Measurements from ENCODE around the gene CELF4. TPM values are rescaled to one million over a fixed set of nuclear protein-coding genes. Genes with fewer than 3 reads are reported as not detected.

Gene CELF4
- total and polyA plus RNA-seq, 2 experiments from 2014 or later = 0.24 TPM; not detected in 1

- in situ Hi-C loops (cut with MboI) = no loop called here
- H3K9me2 ChIP-seq (ENCODE audit: insufficient read depth) = no peaks in the 10 kb centered on the region
- H3K4me3 ChIP-seq = no peak overlapping the region
- no peak overlapping the region for H3K9ac ChIP-seq
- H3K9me3 ChIP-seq (ENCODE audit: low read depth) = no peaks in the 10 kb centered on the region
- TF ChIP-seq EZH2phosphoT487 (IDR thresholded peaks at IDR 0.05; ENCODE audit: insufficient read depth, low read depth) = no peak
- no peaks in the 10 kb centered on the region for H3K27me3 ChIP-seq (replicated peaks; ENCODE audit: insufficient read depth)
- H4K20me1 ChIP-seq (ENCODE audit: insufficient read depth) = no peaks in the 10 kb centered on the region
- H3K4me2 ChIP-seq (ENCODE audit: unreplicated experiment) = no peak overlapping the region
- no peaks in the 10 kb centered on the region for H3K79me2 ChIP-seq (ENCODE audit: insufficient read depth)
- no peak overlapping the region for H2AFZ ChIP-seq
- DNase-seq = no peak
- no peaks in the 10 kb centered on the region for H3K36me3 ChIP-seq (ENCODE audit: low read depth)
- WGBS, 2 experiments (ENCODE audit: low coverage in 1 of 2, low lambda C conversion rate in 2 of 2, missing lambda C conversion rate in 2 of 2) = 47 to 54% methylated on average over 5 of the region's 5 CpGs
- H3K4me1 ChIP-seq (ENCODE audit: insufficient read depth) = no peaks in the 10 kb centered on the region
- no peaks in the 10 kb centered on the region for H3F3A ChIP-seq (ENCODE audit: insufficient read depth)
- no peak overlapping the region for H3K27ac ChIP-seq
Observed at GRCh38 chr18:37598396-37598795, 32.8 kb upstream of the CELF4 start.

GRCh38 chr18:37590346-37590745 lies 24.7 kb upstream of the CELF4 start:
- no peaks in the 10 kb centered on the region for H3K27me3 ChIP-seq (replicated peaks; ENCODE audit: insufficient read depth)
- no peaks in the 10 kb centered on the region for H3K79me2 ChIP-seq (ENCODE audit: insufficient read depth)
- no peak overlapping the region for H3K4me3 ChIP-seq
- H4K20me1 ChIP-seq (ENCODE audit: insufficient read depth) = no peaks in the 10 kb centered on the region
- H3K4me1 ChIP-seq (ENCODE audit: insufficient read depth) = no peaks in the 10 kb centered on the region
- H3K4me2 ChIP-seq (ENCODE audit: unreplicated experiment) = no peak overlapping the region
- H3K9me2 ChIP-seq (ENCODE audit: insufficient read depth) = no peaks in the 10 kb centered on the region
- no peak overlapping the region for H3K9ac ChIP-seq
- in situ Hi-C loops (cut with MboI) = no loop called here
- no peaks in the 10 kb centered on the region for H3F3A ChIP-seq (ENCODE audit: insufficient read depth)
- no peak overlapping the region for H2AFZ ChIP-seq
- no peaks in the 10 kb centered on the region for H3K9me3 ChIP-seq (ENCODE audit: low read depth)
- no peaks in the 10 kb centered on the region for H3K36me3 ChIP-seq (ENCODE audit: low read depth)
- TF ChIP-seq EZH2 (IDR thresholded peaks at IDR 0.05; ENCODE audit: insufficient read depth, poor library complexity, severe bottlenecking) = no peak
- TF ChIP-seq EZH2phosphoT487 (IDR thresholded peaks at IDR 0.05; ENCODE audit: insufficient read depth, low read depth) = no peak
- DNase-seq = no peak
- H3K27ac ChIP-seq = no peak overlapping the region
- WGBS, 2 experiments (ENCODE audit: low coverage in 1 of 2, low lambda C conversion rate in 2 of 2, missing lambda C conversion rate in 2 of 2) = 26 to 31% methylated on average over 1 of the region's 1 CpG

- WGBS, 2 experiments (ENCODE audit: low coverage in 1 of 2, low lambda C conversion rate in 2 of 2, missing lambda C conversion rate in 2 of 2) = 23 to 24% methylated on average over 2 of the region's 2 CpGs
- in situ Hi-C loops (cut with MboI) = no loop called here
- H3F3A ChIP-seq (ENCODE audit: insufficient read depth) = no peaks in the 10 kb centered on the region
- no peak for DNase-seq
- no peak overlapping the region for H3K27ac ChIP-seq
- no peaks in the 10 kb centered on the region for H3K4me1 ChIP-seq (ENCODE audit: insufficient read depth)
- no peaks in the 10 kb centered on the region for H3K9me2 ChIP-seq (ENCODE audit: insufficient read depth)
- no peak overlapping the region for H3K4me3 ChIP-seq
- H3K9me3 ChIP-seq (ENCODE audit: low read depth) = no peaks in the 10 kb centered on the region
- no peak overlapping the region for H3K9ac ChIP-seq
- no peak overlapping the region for H2AFZ ChIP-seq
- H3K36me3 ChIP-seq (ENCODE audit: low read depth) = no peaks in the 10 kb centered on the region
- no peaks in the 10 kb centered on the region for H4K20me1 ChIP-seq (ENCODE audit: insufficient read depth)
- no peaks in the 10 kb centered on the region for H3K27me3 ChIP-seq (replicated peaks; ENCODE audit: insufficient read depth)
- H3K79me2 ChIP-seq (ENCODE audit: insufficient read depth) = no peaks in the 10 kb centered on the region
- no peak overlapping the region for H3K4me2 ChIP-seq (ENCODE audit: unreplicated experiment)
- TF ChIP-seq EZH2 (IDR thresholded peaks at IDR 0.05; ENCODE audit: insufficient read depth, poor library complexity, severe bottlenecking) (no peak), EZH2phosphoT487 (IDR thresholded peaks at IDR 0.05; ENCODE audit: insufficient read depth, low read depth) (no peak)
Observed at GRCh38 chr18:37588289-37588688, 22.7 kb upstream of the CELF4 start.

GRCh38 chr18:37586656-37587225 lies 21.1 kb upstream of the CELF4 start:
- H3K4me2 ChIP-seq (ENCODE audit: unreplicated experiment) = no peak overlapping the region
- no peak for DNase-seq
- H3K9me3 ChIP-seq (ENCODE audit: low read depth) = no peaks in the 10 kb centered on the region
- H3K9me2 ChIP-seq (ENCODE audit: insufficient read depth) = no peaks in the 10 kb centered on the region
- TF ChIP-seq EZH2phosphoT487 (IDR thresholded peaks at IDR 0.05; ENCODE audit: insufficient read depth, low read depth) (no peak), EZH2 (IDR thresholded peaks at IDR 0.05; ENCODE audit: insufficient read depth, poor library complexity, severe bottlenecking) (no peak)
- H3K27ac ChIP-seq = no peak overlapping the region
- no peaks in the 10 kb centered on the region for H3K79me2 ChIP-seq (ENCODE audit: insufficient read depth)
- H2AFZ ChIP-seq = no peak overlapping the region
- no peak overlapping the region for H3K9ac ChIP-seq
- no peak overlapping the region for H3K4me3 ChIP-seq
- H3K36me3 ChIP-seq (ENCODE audit: low read depth) = no peaks in the 10 kb centered on the region
- H3F3A ChIP-seq (ENCODE audit: insufficient read depth) = no peaks in the 10 kb centered on the region
- in situ Hi-C loops (cut with MboI) = no loop called here
- WGBS, 2 experiments (ENCODE audit: low coverage in 1 of 2, low lambda C conversion rate in 2 of 2, missing lambda C conversion rate in 2 of 2) = 33 to 45% methylated on average over 8 of the region's 8 CpGs
- no peaks in the 10 kb centered on the region for H3K27me3 ChIP-seq (replicated peaks; ENCODE audit: insufficient read depth)
- no peaks in the 10 kb centered on the region for H3K4me1 ChIP-seq (ENCODE audit: insufficient read depth)
- no peaks in the 10 kb centered on the region for H4K20me1 ChIP-seq (ENCODE audit: insufficient read depth)

All from GM23248 (cell line).